Measurements from ENCODE around the gene CCDC40.

CCDC40 gene

DNA sequence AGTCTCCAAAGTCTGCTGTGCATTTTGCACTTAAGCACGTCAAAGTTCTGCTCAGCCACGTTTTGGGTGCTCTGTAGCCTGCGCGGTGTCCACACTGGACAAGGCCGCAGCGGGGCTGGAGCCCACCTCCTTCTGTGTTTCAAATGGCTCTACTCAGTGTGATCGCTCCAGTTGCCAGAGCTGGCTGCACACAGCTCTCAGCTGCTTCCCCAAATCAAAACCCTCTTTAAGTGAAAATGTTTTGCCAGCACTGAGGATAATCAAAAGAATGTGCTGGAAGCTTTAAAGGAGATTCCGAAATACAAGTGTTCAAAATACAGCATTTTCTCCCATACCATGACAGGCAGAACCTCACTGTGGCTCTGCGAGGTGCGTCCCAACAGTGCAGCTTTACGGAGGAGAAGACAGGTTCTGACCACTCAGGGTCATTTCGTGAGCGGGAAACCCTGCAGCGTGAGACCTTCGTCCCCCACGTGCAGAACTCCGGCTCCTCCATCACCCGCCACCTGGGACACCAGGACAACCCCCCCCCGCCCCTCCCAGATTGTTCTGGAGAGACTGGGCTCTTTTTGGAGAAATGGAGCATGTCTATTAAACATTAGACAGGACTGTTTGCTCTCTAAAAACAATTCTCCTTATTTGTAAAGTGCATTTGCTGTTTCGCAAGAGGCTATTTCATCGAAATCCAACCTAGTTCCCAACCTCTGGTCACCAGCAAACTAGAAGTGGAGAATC lies 17.4 kb upstream of the CCDC40 start:
- Histone ChIP-seq H3K9ac (ENCODE audit: low read depth in 1 of 2, low read length in 2 of 2) (no peak overlapping the region), H3K27me3 (ENCODE audit: control insufficient read depth in 1 of 2, insufficient read depth in 2 of 2, low read length in 2 of 2) (no peaks in the 10 kb centered on the region), H3K36me3 (ENCODE audit: control insufficient read depth in 1 of 2, insufficient read depth in 2 of 2, low read length in 2 of 2) (no peaks in the 10 kb centered on the region), H3K9me3 (ENCODE audit: control insufficient read depth in 1 of 2, low read length in 2 of 2) (no peaks in the 10 kb centered on the region), H3K27ac (ENCODE audit: low read depth, low read length) (no peak overlapping the region), H3K4me3 (ENCODE audit: low read depth in 1 of 2, low read length in 2 of 2) (no peak overlapping the region), H3K4me1 (ENCODE audit: control insufficient read depth in 1 of 2, insufficient read depth in 2 of 2, low read length in 2 of 2) (peaks cover 6 to 11% of the 10 kb centered on the region in 2 donors)

DNA sequence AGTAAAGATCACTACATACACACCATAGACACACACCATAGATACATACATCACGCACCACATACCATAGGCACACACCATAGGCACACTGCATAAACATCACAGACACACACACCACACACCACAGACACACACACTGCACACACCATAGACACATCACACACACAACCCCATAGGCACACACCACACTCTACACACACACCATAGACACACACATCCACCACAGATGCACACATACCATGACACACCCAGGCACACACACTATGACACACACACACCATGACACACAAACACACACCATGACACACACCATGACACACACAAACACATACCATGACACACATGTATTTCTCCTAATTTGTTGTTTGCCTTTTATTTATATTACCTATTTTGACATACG lies 14.8 kb upstream of the CCDC40 start:
- Histone ChIP-seq H3K27me3 (ENCODE audit: control insufficient read depth in 1 of 2, insufficient read depth in 2 of 2, low read length in 2 of 2) (no peaks in the 10 kb centered on the region), H3K36me3 (ENCODE audit: control insufficient read depth in 1 of 2, insufficient read depth in 2 of 2, low read length in 2 of 2) (no peaks in the 10 kb centered on the region), H3K4me1 (ENCODE audit: control insufficient read depth in 1 of 2, insufficient read depth in 2 of 2, low read length in 2 of 2) (peaks cover 10 to 26% of the 10 kb centered on the region in 2 donors)

GRCh38 chr17:80023481-80024205 lies 12.8 kb upstream of the CCDC40 start:
- peak overlapping the region in 1 of 2 donors; percentile 43 for H3K9ac ChIP-seq (ENCODE audit: low read depth in 1 of 2, low read length in 2 of 2)
- H3K27ac ChIP-seq (ENCODE audit: low read depth, low read length), result peak overlapping the region; percentile 25
- H3K9me3 ChIP-seq (ENCODE audit: control insufficient read depth in 1 of 2, low read length in 2 of 2), result no peaks in the 10 kb centered on the region
- H3K36me3 ChIP-seq (ENCODE audit: control insufficient read depth in 1 of 2, insufficient read depth in 2 of 2, low read length in 2 of 2), result no peaks in the 10 kb centered on the region
- peak overlapping the region; percentile 47 to 54 for H3K4me3 ChIP-seq (ENCODE audit: low read depth in 1 of 2, low read length in 2 of 2)
- H3K4me1 ChIP-seq (ENCODE audit: control insufficient read depth in 1 of 2, insufficient read depth in 2 of 2, low read length in 2 of 2), result peaks cover 11 to 28% of the 10 kb centered on the region in 2 donors
- no peaks in the 10 kb centered on the region for H3K27me3 ChIP-seq (ENCODE audit: control insufficient read depth in 1 of 2, insufficient read depth in 2 of 2, low read length in 2 of 2)

More for the DNA sequence above, 14.8 kb upstream of the CCDC40 start:
- Histone ChIP-seq H3K4me3 (ENCODE audit: low read depth in 1 of 2, low read length in 2 of 2) (no peak overlapping the region), H3K9ac (ENCODE audit: low read depth in 1 of 2, low read length in 2 of 2) (no peak overlapping the region), H3K9me3 (ENCODE audit: control insufficient read depth in 1 of 2, low read length in 2 of 2) (no peaks in the 10 kb centered on the region), H3K27ac (ENCODE audit: low read depth, low read length) (no peak overlapping the region)

DNA sequence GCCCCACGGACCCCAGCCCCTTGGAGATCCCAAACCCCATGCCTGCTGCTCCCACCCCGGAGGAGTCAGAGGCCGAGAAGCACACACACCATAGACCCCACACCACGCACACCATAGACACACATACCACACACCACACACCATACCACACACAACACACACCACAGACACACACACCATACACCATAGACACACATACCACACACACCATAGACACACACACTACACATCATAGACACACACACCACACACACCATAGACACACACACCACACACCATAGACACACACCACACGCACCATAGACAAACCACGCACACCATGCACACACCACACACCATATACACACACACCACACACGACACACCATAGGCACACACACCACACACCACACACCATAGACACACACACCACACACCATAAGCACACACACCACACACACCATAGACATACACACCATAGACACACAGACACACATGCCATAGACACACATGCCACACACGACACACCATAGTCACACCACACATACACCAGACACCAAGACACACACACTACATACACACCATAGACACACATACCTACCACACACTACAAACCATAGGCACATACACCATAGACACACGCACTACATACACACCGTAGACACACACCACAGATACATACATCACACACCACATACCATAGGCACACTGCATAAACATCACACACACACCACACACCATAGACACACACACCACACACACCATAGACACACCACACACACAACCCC lies 12.1 kb upstream of the CCDC40 start:
- peaks cover 19 to 36% of the 10 kb centered on the region in 2 donors for H3K4me1 ChIP-seq (ENCODE audit: control insufficient read depth in 1 of 2, insufficient read depth in 2 of 2, low read length in 2 of 2)

DNA sequence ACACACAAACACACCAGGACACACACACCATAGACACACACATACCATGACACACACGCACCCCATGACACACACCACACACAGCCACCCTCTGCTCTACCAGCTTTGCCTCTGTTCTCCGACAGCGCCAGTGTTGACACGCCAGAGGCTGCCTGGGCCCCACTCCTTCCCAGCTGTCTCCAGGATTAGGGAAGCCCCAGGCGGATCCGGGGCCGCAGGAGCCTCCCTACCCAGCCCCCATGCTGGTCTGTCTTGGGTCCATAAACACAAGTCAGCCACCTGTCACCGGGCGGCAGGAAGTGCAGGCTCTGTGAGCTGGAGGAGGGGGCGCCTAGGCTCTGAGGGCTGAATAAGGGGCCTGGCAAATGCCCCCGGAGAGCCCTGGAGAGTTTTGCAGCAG lies 11.3 kb upstream of the CCDC40 start:
- no peaks in the 10 kb centered on the region for H3K27me3 ChIP-seq (ENCODE audit: control insufficient read depth in 1 of 2, insufficient read depth in 2 of 2, low read length in 2 of 2)
- no peaks in the 10 kb centered on the region for H3K36me3 ChIP-seq (ENCODE audit: control insufficient read depth in 1 of 2, insufficient read depth in 2 of 2, low read length in 2 of 2)
- H3K9ac ChIP-seq (ENCODE audit: low read depth in 1 of 2, low read length in 2 of 2), result no peak overlapping the region
- no peak overlapping the region for H3K27ac ChIP-seq (ENCODE audit: low read depth, low read length)
- no peaks in the 10 kb centered on the region for H3K9me3 ChIP-seq (ENCODE audit: control insufficient read depth in 1 of 2, low read length in 2 of 2)
- peaks cover 26 to 43% of the 10 kb centered on the region in 2 donors for H3K4me1 ChIP-seq (ENCODE audit: control insufficient read depth in 1 of 2, insufficient read depth in 2 of 2, low read length in 2 of 2)
- H3K4me3 ChIP-seq (ENCODE audit: low read depth in 1 of 2, low read length in 2 of 2), result no peak overlapping the region

More for the DNA sequence above, 12.1 kb upstream of the CCDC40 start:
- H3K9me3 ChIP-seq (ENCODE audit: control insufficient read depth in 1 of 2, low read length in 2 of 2), result no peaks in the 10 kb centered on the region
- H3K4me3 ChIP-seq (ENCODE audit: low read depth in 1 of 2, low read length in 2 of 2), result peak overlapping the region; percentile 47 to 54
- H3K9ac ChIP-seq (ENCODE audit: low read depth in 1 of 2, low read length in 2 of 2), result no peak overlapping the region
- H3K27ac ChIP-seq (ENCODE audit: low read depth, low read length), result peak overlapping the region; percentile 25
- H3K36me3 ChIP-seq (ENCODE audit: control insufficient read depth in 1 of 2, insufficient read depth in 2 of 2, low read length in 2 of 2), result no peaks in the 10 kb centered on the region
- no peaks in the 10 kb centered on the region for H3K27me3 ChIP-seq (ENCODE audit: control insufficient read depth in 1 of 2, insufficient read depth in 2 of 2, low read length in 2 of 2)

DNA sequence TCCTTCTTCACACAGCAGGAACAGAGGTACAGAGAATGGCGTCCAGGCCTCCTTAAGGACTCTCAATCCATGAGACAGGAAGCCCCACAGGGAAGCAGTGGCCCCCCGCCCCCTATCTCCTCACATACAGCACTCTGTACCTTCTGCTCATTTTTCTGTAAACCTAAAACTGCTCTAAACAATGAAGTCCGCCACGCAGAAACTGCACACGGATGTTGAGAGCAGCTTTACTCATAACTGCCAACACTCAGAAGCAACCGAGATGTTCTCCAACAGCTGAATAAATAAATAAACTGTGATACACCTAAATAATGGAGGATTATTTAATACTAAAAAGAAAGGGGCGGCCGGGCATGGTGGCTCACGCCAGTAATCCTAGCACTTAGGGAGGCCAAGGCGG lies 10.6 kb upstream of the CCDC40 start:
- Histone ChIP-seq H3K27ac (ENCODE audit: low read depth, low read length) (no peak overlapping the region), H3K36me3 (ENCODE audit: control insufficient read depth in 1 of 2, insufficient read depth in 2 of 2, low read length in 2 of 2) (no peaks in the 10 kb centered on the region), H3K27me3 (ENCODE audit: control insufficient read depth in 1 of 2, insufficient read depth in 2 of 2, low read length in 2 of 2) (no peaks in the 10 kb centered on the region), H3K9me3 (ENCODE audit: control insufficient read depth in 1 of 2, low read length in 2 of 2) (no peaks in the 10 kb centered on the region), H3K4me3 (ENCODE audit: low read depth in 1 of 2, low read length in 2 of 2) (no peak overlapping the region), H3K9ac (ENCODE audit: low read depth in 1 of 2, low read length in 2 of 2) (no peak overlapping the region), H3K4me1 (ENCODE audit: control insufficient read depth in 1 of 2, insufficient read depth in 2 of 2, low read length in 2 of 2) (peaks cover 32 to 50% of the 10 kb centered on the region in 2 donors)

DNA sequence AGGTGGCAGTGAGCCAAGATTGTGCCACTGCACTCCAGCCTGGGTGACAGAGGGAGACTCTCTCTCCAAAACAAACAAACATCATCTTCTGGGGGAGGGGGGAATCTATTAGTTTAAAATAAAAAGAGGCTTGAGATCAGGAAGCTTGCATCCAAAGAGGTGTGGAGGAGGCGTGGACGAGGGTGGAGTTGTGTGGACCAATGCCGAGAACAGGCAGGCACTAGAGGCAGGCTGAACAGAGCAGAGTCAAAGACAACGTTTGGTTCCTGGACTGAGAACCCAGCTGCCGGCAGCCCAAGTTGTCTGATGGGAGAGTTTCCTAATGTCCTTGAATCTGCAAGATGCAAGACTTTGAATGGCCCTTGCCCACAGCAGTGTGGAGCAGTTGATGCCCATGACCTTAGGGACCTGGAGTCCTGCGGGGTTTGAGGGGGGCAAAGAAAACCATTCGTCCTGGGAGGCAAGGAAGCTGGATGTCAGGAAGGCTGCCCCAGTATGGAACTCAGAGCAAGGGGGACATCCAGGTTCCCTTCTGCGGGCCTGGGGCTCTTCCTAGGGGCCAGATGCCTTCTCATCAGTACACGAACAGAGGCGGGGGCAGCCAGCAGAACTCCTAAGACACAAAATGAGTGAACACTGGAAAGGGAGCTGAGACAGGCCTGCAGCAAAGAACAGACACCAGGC lies 9.9 kb upstream of the CCDC40 start:
- no peak overlapping the region for H3K27ac ChIP-seq (ENCODE audit: low read depth, low read length)
- no peak overlapping the region for H3K9ac ChIP-seq (ENCODE audit: low read depth in 1 of 2, low read length in 2 of 2)
- no peaks in the 10 kb centered on the region for H3K36me3 ChIP-seq (ENCODE audit: control insufficient read depth in 1 of 2, insufficient read depth in 2 of 2, low read length in 2 of 2)
- no peak overlapping the region for H3K4me3 ChIP-seq (ENCODE audit: low read depth in 1 of 2, low read length in 2 of 2)
- peaks cover 32 to 57% of the 10 kb centered on the region in 2 donors for H3K4me1 ChIP-seq (ENCODE audit: control insufficient read depth in 1 of 2, insufficient read depth in 2 of 2, low read length in 2 of 2)
- no peaks in the 10 kb centered on the region for H3K9me3 ChIP-seq (ENCODE audit: control insufficient read depth in 1 of 2, low read length in 2 of 2)
- no peaks in the 10 kb centered on the region for H3K27me3 ChIP-seq (ENCODE audit: control insufficient read depth in 1 of 2, insufficient read depth in 2 of 2, low read length in 2 of 2)

DNA sequence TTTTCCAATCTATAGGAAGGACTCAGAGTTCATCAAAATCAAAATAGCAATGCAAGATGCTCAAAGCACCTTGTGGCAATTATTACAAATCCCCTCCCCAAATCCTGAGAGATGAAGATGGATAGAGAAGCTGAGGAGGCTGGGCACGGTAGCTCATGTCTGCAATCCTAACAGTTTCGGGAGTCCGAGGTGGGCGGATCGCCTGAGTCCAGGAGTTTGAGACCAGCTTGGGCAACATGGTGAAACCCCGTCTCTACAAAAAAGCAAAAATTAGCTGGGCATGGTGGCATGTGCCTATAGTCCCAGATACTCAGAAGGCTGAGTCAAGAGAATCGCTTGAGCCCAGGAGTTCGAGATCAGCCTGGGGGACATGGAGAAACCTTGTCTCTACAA lies 9.4 kb upstream of the CCDC40 start:
- no peak overlapping the region for H3K9ac ChIP-seq (ENCODE audit: low read depth in 1 of 2, low read length in 2 of 2)
- peaks cover 37 to 59% of the 10 kb centered on the region in 2 donors for H3K4me1 ChIP-seq (ENCODE audit: control insufficient read depth in 1 of 2, insufficient read depth in 2 of 2, low read length in 2 of 2)
- H3K27ac ChIP-seq (ENCODE audit: low read depth, low read length), result no peak overlapping the region
- H3K4me3 ChIP-seq (ENCODE audit: low read depth in 1 of 2, low read length in 2 of 2), result no peak overlapping the region
- H3K36me3 ChIP-seq (ENCODE audit: control insufficient read depth in 1 of 2, insufficient read depth in 2 of 2, low read length in 2 of 2), result no peaks in the 10 kb centered on the region
- H3K27me3 ChIP-seq (ENCODE audit: control insufficient read depth in 1 of 2, insufficient read depth in 2 of 2, low read length in 2 of 2), result no peaks in the 10 kb centered on the region
- H3K9me3 ChIP-seq (ENCODE audit: control insufficient read depth in 1 of 2, low read length in 2 of 2), result no peaks in the 10 kb centered on the region

GRCh38 chr17:80028030-80028429 lies 8.4 kb upstream of the CCDC40 start:
- Histone ChIP-seq H3K4me3 (ENCODE audit: low read depth in 1 of 2, low read length in 2 of 2) (no peak overlapping the region), H3K27ac (ENCODE audit: low read depth, low read length) (no peak overlapping the region), H3K36me3 (ENCODE audit: control insufficient read depth in 1 of 2, insufficient read depth in 2 of 2, low read length in 2 of 2) (no peaks in the 10 kb centered on the region), H3K27me3 (ENCODE audit: control insufficient read depth in 1 of 2, insufficient read depth in 2 of 2, low read length in 2 of 2) (no peaks in the 10 kb centered on the region), H3K9me3 (ENCODE audit: control insufficient read depth in 1 of 2, low read length in 2 of 2) (no peaks in the 10 kb centered on the region), H3K4me1 (ENCODE audit: control insufficient read depth in 1 of 2, insufficient read depth in 2 of 2, low read length in 2 of 2) (peaks cover 39 to 57% of the 10 kb centered on the region in 2 donors), H3K9ac (ENCODE audit: low read depth in 1 of 2, low read length in 2 of 2) (no peak overlapping the region)
